NCI-H2171 treated with DMSO at 0.1 percent for 48 hours (cell line): Measurements from ENCODE around the gene FRMD4A.
"Not testable (repeated sequence)": the region's sequence is repeated elsewhere in the genome, so short reads cannot be mapped to it uniquely, and the experiment has no call there.

Experiments
- DNase-seq: peaks from one replicate; lab custom pipeline; 2025; lab: John Stamatoyannopoulos, UW

The FRMD4A gene

DNA sequence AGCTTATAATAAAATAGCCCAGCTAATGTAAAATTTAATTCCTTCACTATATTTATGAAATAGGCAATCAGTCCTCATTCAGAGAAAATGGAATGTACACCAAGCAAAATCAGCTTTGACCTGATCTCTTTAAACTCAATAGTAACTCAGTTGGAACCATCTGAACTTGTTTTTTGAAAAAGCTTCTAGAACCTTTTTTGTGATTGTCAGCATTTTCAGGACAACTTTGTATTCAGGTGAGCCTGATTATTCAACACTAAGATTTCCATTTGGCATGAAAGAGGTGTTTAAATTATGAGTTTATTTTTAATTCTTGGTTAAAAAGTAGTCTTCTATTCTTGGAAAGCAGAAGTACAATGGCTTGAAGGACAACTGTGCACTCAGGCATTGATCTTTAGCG lies 89.5 kb downstream of the FRMD4A start:
- no peak for DNase-seq

DNA sequence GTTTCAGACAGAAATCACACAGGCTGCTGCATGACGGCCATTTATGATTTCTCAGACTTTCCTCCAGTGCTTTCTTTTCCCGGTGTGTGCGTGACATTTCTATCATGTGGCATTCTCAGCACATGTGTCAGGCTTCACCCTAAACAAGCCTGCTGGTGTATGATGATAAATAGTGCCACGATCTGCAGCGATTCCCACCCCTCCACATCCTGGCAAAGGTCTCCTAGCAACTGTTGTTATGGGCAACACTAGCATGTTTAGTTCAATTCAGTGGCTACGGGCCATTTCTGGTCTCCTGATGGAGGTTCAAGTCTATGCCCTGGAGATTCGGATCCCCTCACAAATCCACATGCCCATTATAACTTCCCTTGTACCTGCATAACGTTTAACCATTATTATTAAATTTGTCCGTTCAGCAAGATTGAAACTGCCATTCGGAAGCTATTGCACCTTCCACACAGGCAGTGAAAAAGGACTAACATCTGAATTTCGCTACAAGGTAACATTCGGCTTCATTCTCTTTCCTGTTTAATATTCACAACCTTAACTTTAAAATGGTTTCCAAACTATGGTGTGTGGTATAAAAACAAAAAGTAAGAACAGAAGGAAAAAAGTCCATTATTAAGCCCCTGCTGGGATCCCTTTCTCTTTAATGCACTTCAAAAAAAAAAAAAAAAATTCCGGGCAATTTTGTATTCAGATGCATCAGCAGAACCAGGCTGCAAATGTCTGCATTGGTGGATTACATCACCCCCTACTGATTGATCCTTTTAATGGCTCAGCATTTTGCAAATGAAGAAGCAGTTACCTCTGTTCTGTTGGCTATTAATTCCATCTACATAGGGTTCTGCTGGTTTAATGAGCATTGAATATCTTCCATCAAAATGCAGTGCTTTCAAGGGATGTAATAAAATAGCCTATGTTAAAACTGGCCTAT lies 90.2 kb downstream of the FRMD4A start:
- DNase-seq: no peak

DNA sequence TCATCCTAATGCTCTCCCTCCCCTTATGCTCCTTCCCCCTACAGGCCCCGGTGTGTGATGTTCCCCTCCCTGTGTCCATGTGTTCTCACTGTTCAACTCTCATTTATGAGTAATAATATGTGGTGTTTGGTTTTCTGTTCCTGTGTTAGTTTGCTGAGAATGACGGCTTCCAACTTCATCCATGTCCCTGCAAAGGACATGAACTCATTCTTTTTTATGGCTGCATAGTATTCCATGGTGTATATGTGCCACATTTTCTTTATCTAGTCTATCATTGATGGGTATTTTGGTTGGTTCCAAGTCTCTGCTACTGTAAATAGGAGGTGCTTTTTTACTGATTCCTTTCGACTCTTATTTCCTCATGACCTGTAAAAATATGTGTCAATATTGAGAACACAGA lies 92.1 kb downstream of the FRMD4A start:
- not testable (repeated sequence) for DNase-seq

DNA sequence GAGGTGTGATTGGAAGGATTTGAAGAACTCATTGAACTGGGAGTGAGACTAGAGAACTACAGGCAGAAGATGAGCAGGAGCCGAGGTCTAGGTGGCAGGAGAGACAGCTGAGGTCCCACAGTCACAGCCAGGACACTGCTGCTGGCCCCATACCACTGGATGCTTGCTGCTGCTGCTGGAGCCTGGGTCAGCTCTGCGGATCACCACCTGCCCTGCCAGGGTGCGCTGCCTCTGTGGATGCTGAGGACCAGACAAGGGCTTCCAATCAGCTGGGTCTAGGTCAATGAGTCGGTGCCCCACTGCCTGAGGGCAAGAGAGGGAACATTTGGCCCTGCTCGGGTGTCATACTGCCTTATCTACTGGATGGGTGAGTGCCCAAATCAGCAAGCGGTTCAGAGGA lies 94.4 kb downstream of the FRMD4A start:
- DNase-seq: no peak

DNA sequence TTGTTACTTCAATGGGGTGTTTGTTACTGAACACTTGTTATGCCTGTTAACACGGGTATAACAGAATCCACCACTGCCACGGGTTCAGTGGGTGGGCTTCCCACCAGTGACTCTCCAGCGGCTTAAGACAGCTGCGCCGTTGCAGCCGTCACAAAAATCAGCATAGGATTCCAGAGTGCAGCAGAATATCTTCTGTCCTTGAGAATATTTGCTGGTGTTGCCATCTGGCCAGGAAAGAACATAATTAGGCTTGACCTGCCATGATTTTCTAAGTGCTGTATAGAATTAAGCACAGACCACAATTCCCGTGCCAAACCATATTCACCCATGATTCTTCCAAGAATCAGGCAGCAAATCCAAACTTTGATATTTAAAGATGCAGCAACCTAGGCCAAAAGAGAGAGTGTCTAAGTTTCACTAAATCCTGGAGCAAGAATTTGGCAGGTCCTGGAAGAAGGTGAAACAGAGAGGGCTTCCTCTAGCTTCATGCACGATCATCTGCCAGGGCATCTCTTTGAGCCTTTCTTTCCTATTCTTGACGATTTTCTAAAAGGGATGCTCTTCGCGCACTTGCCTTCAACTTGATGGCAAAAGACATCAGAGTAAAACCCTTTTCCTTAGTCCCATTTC lies 95.0 kb downstream of the FRMD4A start:
- DNase-seq: no peak

DNA sequence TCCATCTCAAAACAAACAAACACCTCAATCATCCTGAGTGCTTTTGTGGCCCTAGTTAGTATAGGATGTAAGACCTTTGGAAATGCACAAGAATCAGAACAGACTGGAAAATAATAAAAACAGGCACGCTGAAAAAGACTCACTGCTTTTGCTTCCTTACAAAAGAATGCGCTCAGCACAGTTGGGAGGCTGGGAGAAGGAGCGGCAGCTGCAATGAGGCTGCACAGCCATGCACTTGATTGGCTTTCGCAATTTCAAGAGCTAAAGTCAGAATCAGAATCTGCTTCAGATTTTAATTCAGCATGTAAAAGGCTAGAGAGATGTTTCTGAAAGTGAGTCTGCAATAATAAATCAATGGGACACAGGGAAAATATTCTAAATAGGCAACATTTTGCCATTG lies 97.2 kb downstream of the FRMD4A start:
- DNase-seq: no peak

DNA sequence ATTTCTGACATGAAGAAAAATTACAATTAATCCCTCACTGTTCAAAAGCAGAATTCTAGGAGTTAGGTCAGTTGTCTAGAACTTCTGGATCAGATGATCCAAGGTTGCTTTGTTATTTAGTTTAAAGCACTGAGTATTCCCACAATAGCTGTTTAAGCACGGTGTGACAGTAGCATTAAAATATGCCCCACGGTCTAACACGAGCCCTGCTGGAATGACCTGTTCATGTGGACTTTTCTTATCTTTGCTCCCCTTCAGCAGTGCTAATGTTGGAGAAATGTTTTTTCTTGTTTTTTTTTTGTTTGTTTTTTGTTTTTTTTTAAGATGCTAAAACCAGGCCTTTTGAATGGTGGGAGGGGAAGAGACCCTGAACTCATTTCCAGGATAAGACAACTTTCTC lies 101.9 kb downstream of the FRMD4A start:
- not testable (repeated sequence) for DNase-seq

DNA sequence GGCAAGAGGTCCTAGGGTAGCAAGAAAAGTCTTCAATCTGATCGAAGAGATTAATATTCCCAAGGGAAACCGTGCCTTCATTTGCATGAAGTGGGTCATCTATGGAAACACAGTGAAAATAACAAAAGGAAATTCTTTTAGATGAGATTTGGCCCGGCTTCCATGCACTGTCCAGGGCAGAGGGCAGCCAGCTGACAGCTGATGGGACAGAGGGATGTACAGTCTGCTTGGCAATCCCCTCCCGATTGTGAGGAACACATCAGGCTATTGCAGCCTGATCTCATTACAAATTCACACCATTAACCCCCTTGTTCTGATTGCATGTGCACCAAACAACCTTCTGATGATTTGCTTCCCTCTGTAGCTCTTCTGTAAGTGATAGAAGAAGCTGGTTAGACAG lies 105.3 kb downstream of the FRMD4A start:
- no peak for DNase-seq

DNA sequence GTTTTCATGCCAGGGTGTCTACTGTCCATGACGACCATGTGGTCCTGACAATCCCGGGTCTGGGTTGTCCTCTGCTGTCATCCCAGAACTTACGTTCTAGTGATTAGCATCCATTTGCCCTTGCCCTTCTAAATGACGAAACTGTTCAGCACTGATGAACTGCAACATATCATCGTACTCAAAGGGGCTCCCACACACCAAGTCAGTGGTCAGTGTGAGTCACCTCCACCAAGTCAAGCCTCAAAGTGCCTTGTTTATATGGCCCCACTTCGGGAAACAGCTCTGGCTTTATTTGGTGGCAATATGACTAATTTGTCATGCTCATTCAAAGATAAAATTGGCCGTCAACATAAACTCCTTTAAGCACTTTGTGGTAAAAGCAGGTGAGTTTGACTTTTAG lies 110.7 kb downstream of the FRMD4A start:
- DNase-seq: no peak

DNA sequence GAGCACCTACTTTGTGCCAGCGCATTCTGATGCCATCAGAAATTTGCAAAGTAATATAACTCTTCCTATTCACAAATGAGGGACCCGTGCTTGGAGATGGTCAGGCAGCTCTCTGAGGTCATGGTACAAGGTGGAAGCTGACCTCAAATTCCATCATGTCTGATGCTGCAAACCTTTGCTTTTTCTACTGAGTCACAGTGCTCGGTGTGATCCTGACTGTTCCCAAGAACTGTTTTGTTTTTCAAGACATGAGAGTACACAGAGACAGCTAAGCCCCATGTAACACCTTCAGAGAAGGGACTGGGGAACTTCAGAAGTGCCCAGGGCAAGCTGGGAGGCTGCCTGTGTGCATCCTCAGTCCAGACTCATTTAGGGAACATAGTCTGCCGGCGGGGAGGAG lies 111.3 kb downstream of the FRMD4A start:
- DNase-seq: no peak

DNA sequence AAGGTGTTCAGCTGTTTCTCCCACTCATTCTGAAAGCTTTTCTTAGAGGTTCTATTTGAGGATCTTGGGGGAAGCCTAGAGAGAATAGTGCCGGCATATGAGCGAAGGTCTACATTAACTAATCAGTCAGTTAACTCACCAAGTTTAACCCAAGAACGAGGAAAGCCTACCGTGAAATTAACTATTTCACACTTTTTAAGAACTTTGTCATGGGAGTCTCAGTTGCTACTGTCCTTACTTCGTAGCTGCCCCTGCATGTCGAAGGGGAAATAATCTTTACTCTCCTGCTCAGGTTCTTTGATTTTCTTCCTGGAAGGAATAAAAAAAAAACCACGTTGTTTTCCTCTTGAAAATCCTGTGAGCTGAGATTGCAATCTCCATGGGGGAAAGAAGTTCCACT lies 115.1 kb downstream of the FRMD4A start:
- no peak for DNase-seq

DNA sequence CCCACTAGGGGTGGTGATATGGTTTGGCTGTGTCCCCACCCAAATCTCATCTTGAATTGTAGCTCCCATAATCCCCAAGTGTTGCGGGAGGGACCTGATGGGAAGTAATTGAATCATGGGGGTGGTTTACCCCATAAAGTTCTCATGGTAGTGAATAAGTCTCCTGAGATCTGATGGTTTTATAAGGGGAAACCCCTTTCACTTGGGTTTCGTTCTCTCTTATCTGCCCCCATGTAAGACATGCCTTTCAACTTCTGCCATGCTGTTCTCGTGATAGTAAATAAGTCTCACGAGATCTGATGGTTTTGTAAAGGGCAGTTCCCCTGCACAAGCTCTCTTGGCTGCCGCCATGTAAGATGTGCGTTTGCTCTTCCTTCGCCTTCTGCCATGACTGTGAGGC lies 117.0 kb downstream of the FRMD4A start:
- DNase-seq: not testable (repeated sequence)

DNA sequence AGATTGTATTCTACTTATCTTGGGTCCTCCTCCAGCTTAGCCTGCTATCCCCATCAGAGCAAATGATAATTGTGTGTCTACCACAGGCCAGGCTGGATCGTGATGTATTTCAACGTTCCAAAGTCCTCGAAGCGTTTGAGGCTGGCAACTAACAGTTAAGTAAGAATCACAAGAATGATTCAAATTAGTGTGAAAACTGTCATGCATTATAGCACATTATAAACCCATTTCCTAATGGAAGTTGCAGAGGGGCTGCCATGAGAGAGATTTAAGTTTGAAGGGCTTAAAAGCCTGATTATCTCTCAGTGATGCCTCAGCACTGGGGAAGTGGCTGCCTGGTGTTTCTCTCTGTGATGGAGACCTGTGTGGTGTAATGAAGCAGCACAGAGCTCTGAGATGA lies 119.1 kb downstream of the FRMD4A start:
- no peak for DNase-seq

DNA sequence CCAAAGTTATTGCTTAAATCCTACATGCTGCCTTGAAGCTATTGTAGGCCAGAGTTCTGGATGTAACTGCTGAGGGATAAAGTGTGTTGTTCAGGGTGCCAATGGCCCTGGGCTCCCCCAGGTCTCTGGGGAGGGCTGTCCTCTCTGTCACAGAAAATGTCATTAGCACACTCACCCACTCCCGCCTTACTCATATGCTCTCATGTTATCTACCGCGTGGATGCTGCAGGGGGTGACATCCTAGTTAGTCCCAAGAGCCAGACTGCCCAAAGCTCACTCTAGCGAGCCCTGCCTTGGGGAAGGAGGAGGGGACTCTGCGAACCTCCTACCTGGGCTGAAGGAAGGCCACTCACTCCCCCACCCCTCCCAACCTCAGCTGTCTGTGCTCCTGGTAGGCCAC lies 122.5 kb downstream of the FRMD4A start:
- no peak for DNase-seq

DNA sequence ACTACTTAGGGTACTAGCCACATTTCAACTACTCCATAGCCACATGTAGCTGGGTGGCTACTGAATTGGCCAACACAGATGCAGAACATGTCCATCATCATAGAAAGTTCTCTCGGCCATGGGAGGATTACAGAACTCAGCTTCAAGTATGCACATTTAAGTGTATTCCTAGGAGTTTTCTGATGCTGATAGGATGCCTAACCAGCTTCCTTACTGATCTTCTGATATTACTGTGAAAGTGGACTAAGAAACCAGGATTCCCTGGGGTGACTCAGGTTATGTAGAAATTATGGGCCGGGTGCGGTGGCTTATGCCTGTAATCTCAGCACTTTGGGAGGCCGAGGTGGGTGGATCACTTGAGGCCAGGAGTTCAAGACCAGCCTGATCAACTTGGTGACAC lies 125.5 kb downstream of the FRMD4A start:
- DNase-seq: no peak

DNA sequence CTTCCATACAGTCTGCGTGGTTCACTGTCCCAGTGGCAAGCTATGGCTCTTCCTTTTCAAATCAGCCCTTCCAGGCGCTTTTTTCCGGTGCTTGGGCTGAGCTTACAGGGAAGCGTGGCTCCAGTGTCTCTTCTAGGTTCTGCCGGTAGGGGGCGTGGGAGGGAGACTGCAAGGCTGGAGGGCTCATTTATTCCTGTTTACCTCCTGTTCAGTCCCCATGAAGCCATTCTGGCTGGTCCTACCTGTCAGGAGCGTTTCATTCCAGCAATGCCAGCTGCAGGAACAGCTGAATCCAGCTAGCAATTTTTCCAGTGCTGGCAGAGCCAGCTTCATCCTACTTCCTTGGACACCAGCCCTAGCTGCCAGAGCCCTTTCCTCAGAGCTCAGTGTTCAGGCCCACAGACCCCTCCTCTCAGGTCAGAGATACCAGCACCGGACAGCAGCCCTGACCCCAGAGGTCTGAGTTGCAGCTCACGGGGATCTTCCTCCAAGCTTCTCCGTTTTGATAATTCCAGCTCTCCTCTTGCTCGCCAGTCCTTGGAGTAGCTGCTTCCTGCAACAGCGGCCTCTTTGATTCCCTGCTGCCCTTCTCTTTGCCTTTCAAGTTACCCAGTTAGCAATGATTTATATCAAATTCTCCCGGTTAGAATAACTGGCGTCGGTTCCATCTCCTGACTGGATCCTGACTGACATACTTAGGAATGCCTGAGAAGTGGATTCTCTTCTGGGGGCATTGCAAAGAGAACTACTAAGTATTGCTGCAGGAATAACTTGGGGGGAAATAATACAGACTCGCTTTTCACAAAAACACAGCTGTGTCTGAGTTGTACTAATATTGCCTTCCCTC lies 129.8 kb downstream of the FRMD4A start:
- no peak for DNase-seq

DNA sequence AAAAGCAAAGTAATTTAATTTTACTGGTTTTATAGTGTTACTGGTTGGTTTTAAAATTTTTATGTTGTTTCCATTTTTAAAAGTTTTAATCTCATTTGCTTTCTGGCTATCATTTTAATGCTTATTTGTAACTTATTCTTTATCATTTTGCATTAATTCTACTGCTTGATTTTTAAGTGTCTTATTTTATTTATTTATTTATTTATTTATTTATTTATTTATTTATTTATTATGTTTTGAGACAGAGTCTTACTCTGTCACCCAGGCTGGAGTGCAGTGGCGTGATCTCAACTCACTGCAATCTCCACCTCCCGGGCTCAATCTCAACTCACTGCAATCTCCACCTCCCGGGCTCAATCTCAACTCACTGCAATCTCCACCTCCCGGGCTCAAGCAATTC lies 131.6 kb downstream of the FRMD4A start:
- DNase-seq: not testable (repeated sequence)

DNA sequence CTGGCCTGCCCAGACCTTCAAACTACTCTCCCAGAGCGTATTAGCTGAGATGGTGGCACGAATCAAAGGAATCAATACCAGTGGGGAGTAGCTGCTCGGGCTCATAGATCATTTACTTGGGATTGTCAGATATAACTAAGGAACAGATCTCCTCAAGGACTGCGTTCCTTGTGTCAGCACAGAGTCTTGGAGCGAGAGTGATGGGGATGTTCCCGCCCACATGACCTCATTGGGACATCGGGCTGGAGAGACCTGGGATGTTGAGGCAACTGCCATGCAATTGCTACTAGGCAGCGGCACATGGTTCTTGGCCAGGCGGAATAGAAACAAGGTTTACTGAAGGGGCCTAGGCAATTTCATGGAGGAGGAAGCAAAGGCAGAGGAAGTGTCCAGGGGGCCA lies 132.6 kb downstream of the FRMD4A start:
- DNase-seq: no peak

DNA sequence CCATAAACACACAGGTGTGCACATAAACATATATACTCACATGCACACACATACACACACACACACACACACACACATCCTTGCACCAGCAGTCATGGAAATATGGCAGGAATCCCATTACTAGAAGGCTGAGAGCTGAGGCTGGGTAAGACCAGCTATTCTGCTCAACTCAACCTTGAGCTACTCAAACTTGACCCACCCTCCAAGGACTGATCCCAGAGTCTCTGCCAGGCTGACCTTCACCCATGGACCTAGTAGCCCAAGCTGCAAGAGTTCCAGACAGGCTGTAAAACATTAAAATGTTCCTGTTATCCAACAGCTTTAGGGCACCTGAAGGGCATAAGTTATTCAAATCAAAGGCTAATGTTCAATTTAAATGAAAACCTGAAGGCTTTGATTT lies 134.6 kb downstream of the FRMD4A start:
- no peak for DNase-seq

DNA sequence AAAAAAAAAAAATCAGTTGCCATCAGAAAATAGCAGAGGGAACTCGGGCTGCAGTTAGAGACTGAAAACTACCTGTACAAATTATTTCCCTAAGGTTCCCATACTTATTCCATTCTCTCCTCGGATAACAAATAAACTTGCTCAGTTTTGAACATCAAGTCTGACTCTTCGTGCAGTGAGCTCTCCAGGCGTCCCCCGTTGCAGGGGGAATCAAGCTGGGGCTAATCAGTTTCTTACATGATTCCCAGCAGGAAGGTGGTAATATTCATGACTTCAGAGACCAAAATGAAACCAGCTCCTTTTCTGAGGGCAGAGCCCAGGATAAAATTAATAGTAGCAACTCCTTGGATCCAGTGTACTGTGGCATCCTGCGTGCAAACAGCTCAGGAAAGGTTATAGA lies 135.3 kb downstream of the FRMD4A start:
- no peak for DNase-seq

DNA sequence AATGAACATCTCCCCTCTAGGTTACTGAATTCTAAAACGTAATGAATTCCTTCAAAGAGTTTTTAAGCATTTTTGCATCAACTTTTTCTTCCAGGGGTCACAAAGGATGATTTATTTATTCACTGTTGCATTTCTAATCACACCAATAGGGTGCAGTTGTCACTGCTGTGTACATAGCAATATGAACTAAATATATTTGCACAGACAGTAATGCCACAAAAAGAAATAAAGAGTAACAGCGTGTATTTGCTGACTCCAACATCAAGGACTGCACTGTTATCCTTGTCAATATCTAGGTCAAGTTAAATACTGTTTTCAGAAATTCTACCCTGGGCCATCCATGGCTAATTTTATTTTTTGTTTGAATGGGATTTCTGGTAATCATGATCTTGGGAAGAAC lies 138.0 kb downstream of the FRMD4A start:
- DNase-seq: no peak

DNA sequence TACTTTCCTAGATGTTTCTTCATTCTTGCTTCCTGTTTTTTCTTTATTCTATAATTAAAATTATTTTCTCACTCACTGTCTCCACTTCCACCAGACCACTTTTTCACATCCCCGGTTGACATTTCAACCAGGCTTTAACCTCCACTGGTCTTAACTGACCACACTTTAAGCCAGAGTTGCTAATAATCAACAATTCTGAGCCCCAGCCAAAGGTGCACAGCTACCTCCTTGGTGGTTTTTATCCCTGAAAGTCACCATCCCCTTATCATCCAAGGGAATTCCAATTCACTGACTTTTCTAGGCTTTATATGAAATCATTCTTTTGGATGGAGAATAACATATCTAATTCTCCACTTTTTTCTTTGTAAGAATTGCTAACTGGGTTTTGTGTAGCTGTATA lies 138.9 kb downstream of the FRMD4A start:
- no peak for DNase-seq

DNA sequence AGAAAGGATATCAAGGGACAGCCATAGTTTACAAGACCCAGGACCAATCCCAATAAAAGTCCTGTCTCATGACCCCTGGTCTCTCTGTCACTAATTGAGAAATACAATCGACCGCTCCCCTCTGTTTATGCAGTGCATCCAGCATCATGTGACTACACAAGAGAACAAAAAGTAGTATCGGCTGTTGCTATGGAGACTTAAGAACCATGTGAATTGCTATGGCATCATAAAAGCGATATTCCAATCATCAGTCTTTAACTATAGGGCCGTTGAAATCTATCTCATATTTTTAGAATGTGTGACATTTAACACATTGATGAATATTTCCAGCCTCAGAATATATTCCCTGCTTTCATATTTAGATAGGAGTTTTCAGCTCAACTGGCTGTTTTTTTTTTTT lies 139.3 kb downstream of the FRMD4A start:
- DNase-seq: no peak
